Measurements from ENCODE around the gene OR10G2.

DNA sequence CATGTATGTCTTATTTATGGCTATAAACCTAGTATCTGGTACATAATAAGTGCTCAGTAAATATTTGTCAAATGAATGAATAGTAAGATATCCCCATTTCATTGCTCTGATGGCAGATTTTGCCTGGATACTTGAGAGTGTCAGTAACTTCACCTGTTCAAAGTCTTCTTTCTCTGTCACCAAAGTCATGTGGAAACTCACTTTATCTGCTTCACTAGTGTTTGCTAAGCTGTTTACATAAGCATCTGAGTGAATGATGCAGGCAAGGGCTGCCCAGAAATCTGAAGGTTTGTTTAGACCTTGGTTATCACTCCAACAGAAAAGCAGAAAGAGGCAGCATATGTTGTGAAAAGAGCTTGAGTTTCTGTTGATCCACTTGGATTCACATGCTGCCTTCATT lies 34.5 kb upstream of the OR10G2 start:
- TF ChIP-seq GATA2 (IDR thresholded peaks at IDR 0.05; ENCODE audit: low read depth, low read length) = no peak
- no peak for TF ChIP-seq GATA3 (IDR thresholded peaks at IDR 0.05; ENCODE audit: low read depth, low read length)

Measured in SH-SY5Y (cell line).